SK-N-SH (cell line): ENCODE measurements around the gene FXR2. TPM values are rescaled to one million over a fixed set of nuclear protein-coding genes. Genes with fewer than 3 reads are reported as not detected.

ENCODE experiments used
- CTCF ChIA-PET: fragments of 300-600, 350-600 bp; formaldehyde crosslinking; extraction: SDS; loops from one replicate; lab custom pipeline; 2021; lab: Yijun Ruan, JAX
- POLR2A ChIA-PET: fragments of 350-600 bp; sonication (Branson Sonifier 250); formaldehyde crosslinking; extraction: SDS; loops from one replicate; lab custom pipeline; 2020; ENCODE audit warnings: antibody characterized with exemption, inconsistent platforms; lab: Yijun Ruan, JAX
- DNase-seq: peaks from one replicate; pipeline ENCODE4 v3.0.0; 2012
- H2AFZ ChIP-seq: fragments of 200-600 bp; sonication (generic); 2 replicates; pipeline ENCODE4 v1.8.1; 2016; ENCODE audit warnings: antibody characterized with exemption, mild to moderate bottlenecking, low read depth
- H3F3A ChIP-seq: fragments of 200-600 bp; sonication (generic); replicated peaks from 2 replicates; pipeline ENCODE3; 2016; ENCODE audit warnings: antibody characterized with exemption, mild to moderate bottlenecking; ENCODE audit not compliant: insufficient read depth
- H3K27ac ChIP-seq, 2 experiments: fragments of 200-500 bp in 1 of 2; fragments of 200-600 bp in 1 of 2; sonication (Bioruptor generic) in 1 of 2; sonication (generic), shearing (Covaris generic) in 1 of 2; 2 replicates each; pipeline versions ENCODE4 v1.5.1 to v1.6.1; 2014 to 2016; ENCODE audit warnings: low read depth in 2 of 2, inconsistent platforms in 1 of 2, low read length in 1 of 2, mild to moderate bottlenecking in 1 of 2, mixed read lengths in 1 of 2
- H3K27me3 ChIP-seq: fragments of 200-600 bp; sonication (generic), shearing (Covaris generic); 2 replicates; pipeline ENCODE4 v1.6.1; 2016; ENCODE audit warnings: mixed run types; ENCODE audit not compliant: insufficient read depth
- H3K36me3 ChIP-seq, 2 experiments: fragments of 200-500 bp in 1 of 2; fragments of 200-600 bp in 1 of 2; sonication (Bioruptor generic) in 1 of 2; sonication (generic) in 1 of 2; replicated peaks in 1 of 2; 2 replicates each; pipeline versions ENCODE3 to v1.5.1; 2014 to 2016; ENCODE audit warnings: low read length in 1 of 2, mild to moderate bottlenecking in 1 of 2; ENCODE audit not compliant: insufficient read depth in 2 of 2, control insufficient read depth in 1 of 2
- H3K4me1 ChIP-seq, 2 experiments: fragments of 200-500 bp in 1 of 2; fragments of 200-600 bp in 1 of 2; sonication (Bioruptor generic) in 1 of 2; sonication (generic), shearing (Covaris generic) in 1 of 2; 2 replicates each; pipeline versions ENCODE4 v1.5.1 to v1.6.1; 2014 to 2016; ENCODE audit warnings: low read depth in 1 of 2, low read length in 1 of 2, mixed run types in 1 of 2; ENCODE audit not compliant: insufficient read depth in 2 of 2, control insufficient read depth in 1 of 2
- H3K4me2 ChIP-seq: fragments of 200-600 bp; sonication (generic), shearing (Covaris generic); 2 replicates; pipeline ENCODE4 v1.6.1; 2017; ENCODE audit warnings: mixed run types
- H3K4me3 ChIP-seq, 2 experiments: fragments of 200-500 bp in 1 of 2; fragments of 200-600 bp in 1 of 2; sonication (Bioruptor generic) in 1 of 2; sonication (generic), shearing (Covaris generic) in 1 of 2; 2 replicates each; pipeline versions ENCODE4 v1.5.1 to v1.8.1; 2014 to 2016; ENCODE audit warnings: low read depth in 2 of 2, inconsistent platforms in 1 of 2, low read length in 1 of 2, mild to moderate bottlenecking in 1 of 2, mixed read lengths in 1 of 2, moderate library complexity in 1 of 2
- H3K79me2 ChIP-seq: fragments of 200-600 bp; sonication (generic); 2 replicates; pipeline ENCODE4 v1.8.1; 2017; ENCODE audit warnings: mild to moderate bottlenecking; ENCODE audit not compliant: insufficient read depth
- H3K9ac ChIP-seq: fragments of 200-600 bp; sonication (generic); 2 replicates; pipeline ENCODE4 v1.6.1; 2017; ENCODE audit warnings: mixed run types
- H3K9me2 ChIP-seq: fragments of 200-600 bp; sonication (generic); 2 replicates; pipeline ENCODE4 v1.6.1; 2017; ENCODE audit warnings: mixed run types
- H3K9me3 ChIP-seq: fragments of 200-600 bp; sonication (generic); 2 replicates; pipeline ENCODE4 v1.6.1; 2017; ENCODE audit warnings: mixed run types, mild to moderate bottlenecking, moderate library complexity
- H4K20me1 ChIP-seq: fragments of 200-600 bp; sonication (generic); 2 replicates; pipeline ENCODE4 v1.6.1; 2017; ENCODE audit warnings: mild to moderate bottlenecking, mixed run types; ENCODE audit not compliant: insufficient read depth
- CHD2 ChIP-seq: fragments of 150-350 bp; IDR thresholded peaks from 2 replicates; pipeline ENCODE4 v1.6.1; 2018; ENCODE audit warnings: low read length; ENCODE audit not compliant: partially characterized antibody
- ELF1 ChIP-seq: IDR thresholded peaks from 2 replicates; pipeline ENCODE4 v1.4.0; 2012
- EP300 ChIP-seq, 2 experiments: IDR thresholded peaks; 2 replicates each; pipeline versions ENCODE4 v1.4.0 to v1.6.1; 2012; ENCODE audit warnings: borderline replicate concordance in 1 of 2, low read depth in 1 of 2, low read length in 1 of 2
- EZH2phosphoT487 ChIP-seq: fragments of 200-600 bp; sonication (generic); IDR thresholded peaks from 2 replicates; pipeline ENCODE4 v1.6.1; 2017; ENCODE audit warnings: low read depth, mixed run types, mild to moderate bottlenecking, antibody characterized with exemption, moderate library complexity, borderline replicate concordance
- FOSL2 ChIP-seq: IDR thresholded peaks from 2 replicates; pipeline ENCODE4 v1.4.0; 2012; ENCODE audit warnings: low read depth, mild to moderate bottlenecking, moderate library complexity, borderline replicate concordance
- FOXJ3 ChIP-seq: sonication (generic); formaldehyde crosslinking; IDR thresholded peaks from 2 replicates; pipeline ENCODE4 v1.5.1; 2020; ENCODE audit warnings: mild to moderate bottlenecking, missing genetic modification reagents
- GABPA ChIP-seq: IDR thresholded peaks from 2 replicates; pipeline ENCODE4 v1.4.0; 2012; ENCODE audit warnings: low read depth, mild to moderate bottlenecking
- GATA2 ChIP-seq: sonication (generic); formaldehyde crosslinking; IDR thresholded peaks from 2 replicates; pipeline ENCODE4 v1.5.0; 2020; ENCODE audit warnings: mild to moderate bottlenecking, missing genetic modification reagents
- JUND ChIP-seq: IDR thresholded peaks from 2 replicates; pipeline ENCODE4 v1.4.0; 2012
- MXI1 ChIP-seq: IDR thresholded peaks from 2 replicates; pipeline ENCODE4 v1.6.1; 2012; ENCODE audit warnings: mild to moderate bottlenecking, low read depth, low read length, improper control_type of control experiment
- NFIC ChIP-seq: IDR thresholded peaks from 2 replicates; pipeline ENCODE4 v1.4.0; 2012; ENCODE audit warnings: borderline replicate concordance
- POLR2AphosphoS5 ChIP-seq: IDR thresholded peaks from 2 replicates; pipeline ENCODE4 v1.6.1; 2012; ENCODE audit warnings: low read depth, low read length
- RAD21 ChIP-seq: IDR thresholded peaks from 2 replicates; pipeline ENCODE4 v1.6.1; 2012; ENCODE audit warnings: mild to moderate bottlenecking, low read length
- RCOR1 ChIP-seq: fragments of 150-350 bp; IDR thresholded peaks from 2 replicates; pipeline ENCODE4 v1.6.1; 2017; ENCODE audit warnings: antibody characterized with exemption, low read length
- SIN3A ChIP-seq: IDR thresholded peaks from 2 replicates; pipeline ENCODE4 v1.6.1; 2012; ENCODE audit warnings: low read depth, mild to moderate bottlenecking, low read length, moderate library complexity, borderline replicate concordance
- SMC3 ChIP-seq: IDR thresholded peaks from 2 replicates; pipeline ENCODE4 v1.6.1; 2012; ENCODE audit warnings: low read depth, low read length, improper control_type of control experiment
- TAF1 ChIP-seq: IDR thresholded peaks from 2 replicates; pipeline ENCODE4 v1.6.1; 2012; ENCODE audit warnings: low read depth, mild to moderate bottlenecking, low read length, moderate library complexity, borderline replicate concordance
- TCF12 ChIP-seq: IDR thresholded peaks from 2 replicates; pipeline ENCODE4 v1.4.0; 2012
- TEAD4 ChIP-seq: IDR thresholded peaks from 2 replicates; pipeline ENCODE4 v1.4.0; 2012; ENCODE audit warnings: mild to moderate bottlenecking, borderline replicate concordance; ENCODE audit not compliant: insufficient read depth
- WGBS: methylation state at CpG from one replicate; pipeline ENCODE4 v1.1.6; 2017; ENCODE audit warnings: low lambda C conversion rate; 5-methylcytosine and 5-hydroxymethylcytosine counted together
- polyA plus RNA-seq, 3 experiments: library from polyadenylated mRNA; depleted of rRNA; stranded (reverse); fragments of >200 nt; gene quantifications; 2 replicates each; pipeline ENCODE4 v1.2.3, GENCODE V29; 2012
- TF ChIP-seq, protein P1 (sequence below): IDR thresholded peaks from 2 replicates; pipeline ENCODE4 v1.4.0; 2012; ENCODE audit warnings: low read depth, borderline replicate concordance
- TF ChIP-seq, protein P2 (sequence below): fragments of 150-350 bp; IDR thresholded peaks from 2 replicates; pipeline ENCODE4 v1.6.1; 2017; ENCODE audit warnings: antibody characterized with exemption, low read length, low read depth, borderline replicate concordance
- TF ChIP-seq, protein P3 (sequence below): IDR thresholded peaks from 2 replicates; pipeline ENCODE4 v1.4.0; 2012; ENCODE audit warnings: low read depth
- TF ChIP-seq, protein P4 (sequence below): IDR thresholded peaks from 2 replicates; pipeline ENCODE4 v1.4.0; 2012; ENCODE audit warnings: low read depth, borderline replicate concordance
- TF ChIP-seq, protein P5 (sequence below): fragments of 150-350 bp; IDR thresholded peaks from 2 replicates; pipeline ENCODE4 v1.6.1; 2016; ENCODE audit warnings: mild to moderate bottlenecking, low read depth, low read length

The FXR2 gene
- polyA plus RNA-seq, 1 of the 3 experiments (the other 2 are of a cell fraction) = 56.4 TPM

DNA sequence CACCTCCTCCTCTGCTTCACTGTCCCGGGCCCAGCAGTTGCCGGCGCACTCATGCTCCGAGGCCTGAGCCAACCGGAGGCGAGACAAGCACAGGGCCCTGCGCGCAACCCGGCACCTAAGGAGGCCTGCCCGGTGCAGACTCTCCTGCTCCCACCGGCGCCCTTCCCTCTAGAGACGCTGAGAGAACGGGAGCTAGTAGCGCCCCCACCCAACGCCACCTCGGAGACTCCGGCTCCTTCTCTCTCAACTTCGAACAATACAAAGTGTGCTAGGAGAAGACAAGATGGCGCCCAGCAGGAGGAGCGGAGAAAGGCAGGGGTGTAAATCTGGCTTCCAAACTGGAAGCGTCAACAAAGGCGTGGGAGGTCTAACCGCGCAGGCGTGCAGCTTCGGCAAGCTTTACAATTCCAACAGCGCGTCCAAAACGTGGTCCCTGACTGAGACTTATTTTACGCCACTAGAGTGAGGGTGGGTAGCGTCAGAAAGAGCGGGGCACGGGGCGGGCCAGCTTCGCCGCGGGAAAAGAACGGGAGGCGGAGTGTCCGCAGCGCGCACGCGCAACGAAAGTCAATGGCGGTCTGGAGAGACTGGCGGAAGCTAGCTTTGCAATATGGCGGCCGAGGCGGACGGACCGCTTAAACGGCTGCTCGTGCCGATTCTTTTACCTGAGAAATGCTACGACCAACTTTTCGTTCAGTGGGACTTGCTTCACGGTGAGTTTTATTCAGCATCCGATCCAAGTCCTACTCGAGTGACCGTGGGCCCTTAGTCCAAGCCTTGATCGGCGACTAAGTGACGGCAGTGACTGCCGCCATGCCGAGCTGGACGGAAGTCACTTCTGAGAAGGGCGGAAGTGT is 31.2 kb downstream of the FXR2 start, which contains the start of gene MPDU1:
Gene MPDU1, plus strand, starts transcription at position 600 of the 857 bp plus-strand sequence. Its CDS starts 11 bp downstream, at position 611.
- CTCF ChIA-PET = interaction anchor here (0.7 to 3.4 kb wide), 6 partner anchors 11 to 104 kb away, joined by 3 to 22 read pairs (median 12); partner anchors contain the start of genes FXR2, SENP3 and TP53
- H3K4me3 ChIP-seq = peak within 1 kb of the TSS; percentile 65 to 73
- H3K9me3 ChIP-seq = no peaks in the 10 kb centered on the region
- H3K27ac ChIP-seq = peak within 1 kb of the TSS; percentile 97 to 98
- peaks cover 54% of the 10 kb centered on the region for H3K79me2 ChIP-seq
- H3K36me3 ChIP-seq = peaks cover 10 to 21% of the 10 kb centered on the region in 2 experiments
- POLR2A ChIA-PET = interaction anchor here (0.6 to 2.7 kb wide), 17 partner anchors 10 to 581 kb away, joined by 3 to 37 read pairs (median 4); partner anchors contain the start of genes DLG4, EFNB3, GABARAP and SAT2
- peaks cover 22 to 32% of the 10 kb centered on the region in 2 experiments; a peak in 3 of 4 replicates for H3K4me1 ChIP-seq
- H3K4me2 ChIP-seq = peak within 1 kb of the TSS; percentile 87
- DNase-seq = peak; percentile 93
- H4K20me1 ChIP-seq = peaks cover 7% of the 10 kb centered on the region
- 27% methylated on average over 52 of the region's 69 CpGs for WGBS
- peak within 1 kb of the TSS; percentile 96 for H3K9ac ChIP-seq
- H3F3A ChIP-seq = peaks cover 35% of the 10 kb centered on the region
- peak within 1 kb of the TSS; percentile 95 for H2AFZ ChIP-seq
- no peaks in the 10 kb centered on the region for H3K9me2 ChIP-seq
- H3K27me3 ChIP-seq = no peaks in the 10 kb centered on the region
- TF ChIP-seq, protein P1, sequence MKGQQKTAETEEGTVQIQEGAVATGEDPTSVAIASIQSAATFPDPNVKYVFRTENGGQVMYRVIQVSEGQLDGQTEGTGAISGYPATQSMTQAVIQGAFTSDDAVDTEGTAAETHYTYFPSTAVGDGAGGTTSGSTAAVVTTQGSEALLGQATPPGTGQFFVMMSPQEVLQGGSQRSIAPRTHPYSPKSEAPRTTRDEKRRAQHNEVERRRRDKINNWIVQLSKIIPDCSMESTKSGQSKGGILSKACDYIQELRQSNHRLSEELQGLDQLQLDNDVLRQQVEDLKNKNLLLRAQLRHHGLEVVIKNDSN = no peak
- no peak; the same call in 1 of the 2 replicates for TF ChIP-seq JUND
- TF ChIP-seq EP300 (IDR thresholded peaks at IDR 0.05; ENCODE audit: borderline replicate concordance in 1 of 2, low read depth in 1 of 2, low read length in 1 of 2) = no peak
- TF ChIP-seq RAD21 = no peak
- no peak for TF ChIP-seq EZH2phosphoT487
- no peak for TF ChIP-seq FOXJ3 (CRISPR knock-in tag)
- no peak for TF ChIP-seq TEAD4
- TF ChIP-seq NFIC = no peak
- TF ChIP-seq RCOR1 = no peak
- peak; percentile 88 for TF ChIP-seq POLR2AphosphoS5
- TF ChIP-seq, protein P2, sequence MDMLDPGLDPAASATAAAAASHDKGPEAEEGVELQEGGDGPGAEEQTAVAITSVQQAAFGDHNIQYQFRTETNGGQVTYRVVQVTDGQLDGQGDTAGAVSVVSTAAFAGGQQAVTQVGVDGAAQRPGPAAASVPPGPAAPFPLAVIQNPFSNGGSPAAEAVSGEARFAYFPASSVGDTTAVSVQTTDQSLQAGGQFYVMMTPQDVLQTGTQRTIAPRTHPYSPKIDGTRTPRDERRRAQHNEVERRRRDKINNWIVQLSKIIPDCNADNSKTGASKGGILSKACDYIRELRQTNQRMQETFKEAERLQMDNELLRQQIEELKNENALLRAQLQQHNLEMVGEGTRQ = no peak
- no peak for TF ChIP-seq SMC3
- TF ChIP-seq, protein P3, sequence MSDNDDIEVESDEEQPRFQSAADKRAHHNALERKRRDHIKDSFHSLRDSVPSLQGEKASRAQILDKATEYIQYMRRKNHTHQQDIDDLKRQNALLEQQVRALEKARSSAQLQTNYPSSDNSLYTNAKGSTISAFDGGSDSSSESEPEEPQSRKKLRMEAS = peak; percentile 95
- no peak for TF ChIP-seq TCF12
- TF ChIP-seq TAF1 = peak; percentile 93; the same call in 1 of the 2 replicates
- no peak for TF ChIP-seq FOSL2
- TF ChIP-seq CHD2 = no peak
- peak; percentile 96 for TF ChIP-seq GABPA
- no peak for TF ChIP-seq SIN3A
- TF ChIP-seq, protein P4, sequence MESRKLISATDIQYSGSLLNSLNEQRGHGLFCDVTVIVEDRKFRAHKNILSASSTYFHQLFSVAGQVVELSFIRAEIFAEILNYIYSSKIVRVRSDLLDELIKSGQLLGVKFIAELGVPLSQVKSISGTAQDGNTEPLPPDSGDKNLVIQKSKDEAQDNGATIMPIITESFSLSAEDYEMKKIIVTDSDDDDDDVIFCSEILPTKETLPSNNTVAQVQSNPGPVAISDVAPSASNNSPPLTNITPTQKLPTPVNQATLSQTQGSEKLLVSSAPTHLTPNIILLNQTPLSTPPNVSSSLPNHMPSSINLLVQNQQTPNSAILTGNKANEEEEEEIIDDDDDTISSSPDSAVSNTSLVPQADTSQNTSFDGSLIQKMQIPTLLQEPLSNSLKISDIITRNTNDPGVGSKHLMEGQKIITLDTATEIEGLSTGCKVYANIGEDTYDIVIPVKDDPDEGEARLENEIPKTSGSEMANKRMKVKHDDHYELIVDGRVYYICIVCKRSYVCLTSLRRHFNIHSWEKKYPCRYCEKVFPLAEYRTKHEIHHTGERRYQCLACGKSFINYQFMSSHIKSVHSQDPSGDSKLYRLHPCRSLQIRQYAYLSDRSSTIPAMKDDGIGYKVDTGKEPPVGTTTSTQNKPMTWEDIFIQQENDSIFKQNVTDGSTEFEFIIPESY = no peak; the same call in 1 of the 2 replicates
- peak; percentile 94 for TF ChIP-seq ELF1
- peak; percentile 100 for TF ChIP-seq MXI1
- TF ChIP-seq, protein P5, sequence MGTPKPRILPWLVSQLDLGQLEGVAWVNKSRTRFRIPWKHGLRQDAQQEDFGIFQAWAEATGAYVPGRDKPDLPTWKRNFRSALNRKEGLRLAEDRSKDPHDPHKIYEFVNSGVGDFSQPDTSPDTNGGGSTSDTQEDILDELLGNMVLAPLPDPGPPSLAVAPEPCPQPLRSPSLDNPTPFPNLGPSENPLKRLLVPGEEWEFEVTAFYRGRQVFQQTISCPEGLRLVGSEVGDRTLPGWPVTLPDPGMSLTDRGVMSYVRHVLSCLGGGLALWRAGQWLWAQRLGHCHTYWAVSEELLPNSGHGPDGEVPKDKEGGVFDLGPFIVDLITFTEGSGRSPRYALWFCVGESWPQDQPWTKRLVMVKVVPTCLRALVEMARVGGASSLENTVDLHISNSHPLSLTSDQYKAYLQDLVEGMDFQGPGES = peak; percentile 6; the same call in 1 of the 2 replicates
- TF ChIP-seq GATA2 (CRISPR knock-in tag) = no peak
